Right cardiac atrium (tissue), 5 donors: ENCODE results near the gene CALR. TPM values are rescaled to one million over a fixed set of nuclear protein-coding genes. Genes with fewer than 3 reads are reported as not detected.

ENCODE experiments used
- ATAC-seq, 2 donors: fragments of 200-7000 bp; cut with Tn5 transposase; one replicate each; pipeline versions ENCODE4 v1.8.0 to v1.9.1; 2020; ENCODE audit warnings: moderate library complexity in 2 of 2, mild to moderate bottlenecking in 1 of 2
- DNase-seq, 3 donors: peaks; one replicate each; pipeline ENCODE4 v3.0.0-alpha.2; 2020
- H3K27ac ChIP-seq: one replicate; pipeline ENCODE4 v1.5.1; 2013; ENCODE audit warnings: mild to moderate bottlenecking, low read length, control low read depth, moderate library complexity
- H3K27me3 ChIP-seq: one replicate; pipeline ENCODE4 v1.6.1; 2013; ENCODE audit not compliant: control insufficient read depth, insufficient read depth
- H3K4me1 ChIP-seq: one replicate; pipeline ENCODE4 v1.6.1; 2013; ENCODE audit warnings: low read length; ENCODE audit not compliant: control insufficient read depth, insufficient read depth
- H3K4me3 ChIP-seq: one replicate; pipeline ENCODE4 v1.5.1; 2013; ENCODE audit warnings: low read length, control low read depth
- H3K9me3 ChIP-seq: one replicate; pipeline ENCODE4 v1.6.1; 2013; ENCODE audit warnings: low read length; ENCODE audit not compliant: control insufficient read depth
- WGBS: extraction: QIAGEN DNeasy Blood & Tissue Kit; methylation state at CpG from one replicate; pipeline ENCODE4 v1.1.7; 2013; 5-methylcytosine and 5-hydroxymethylcytosine counted together
- intact Hi-C, 4 donors: fragments of 100-400 bp; cut with DNase I; formaldehyde crosslinking; loops; one replicate each; pipeline versions ENCODE4 v1.11.0 to v1.14.0; 2022 to 2023
- microRNA-seq, 2 donors: library from miRNA; unstranded; fragments of <30 nt; microRNA quantifications; one replicate each; pipeline ENCODE4 v1.2.0, GENCODE V29; 2020 to 2021
- polyA plus RNA-seq: library from polyadenylated mRNA; stranded (reverse); fragments of 200-250 nt; gene quantifications from one replicate; pipeline ENCODE4 v1.2.3, GENCODE V29; 2013
- total RNA-seq, 4 donors: library from RNA; stranded (reverse); fragmentation: NEBNext Ultra II Directional; extraction: Animal tissue kit (Norgen Biotek cat#: 25700); gene quantifications; one replicate each; pipeline ENCODE4 v1.2.1, GENCODE V29; 2021
- donor health status: healthy with polysubstance abuse.
- donor health status: DM: no; HTN: yes; CAD: no.
- donor health status: DM: no; HTN: no; CAD: no.
- donor health status: DM: no; HTN: yes; CAD: no; lungs with severe emphysema.
- donor health status: DM: yes; HTN: yes; CAD: no.

CALR gene
- total and polyA plus RNA-seq, 5 donors, result 314 to 703 (median 571) TPM

DNA sequence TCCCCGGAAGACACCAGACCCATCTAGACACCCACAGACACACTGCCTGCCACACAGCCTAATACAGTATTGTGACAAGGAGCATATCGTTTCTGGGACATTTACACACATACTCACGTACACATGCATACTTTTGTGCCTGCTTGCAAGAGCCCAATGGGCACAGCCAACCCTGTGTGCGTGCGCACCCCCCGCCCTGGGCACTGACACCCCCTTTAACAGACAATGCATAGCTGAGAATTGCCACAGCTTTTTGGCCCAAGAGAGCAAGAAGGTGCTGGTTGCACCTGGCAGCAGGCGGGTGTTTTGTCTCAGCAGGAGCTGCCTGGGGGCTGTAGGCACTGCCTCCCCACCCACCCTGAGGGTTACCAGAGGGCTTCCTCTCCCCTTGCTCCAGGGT lies 55.2 kb downstream of the CALR start:
- ATAC-seq, result no peak
- H3K4me3 ChIP-seq, result no peak overlapping the region
- WGBS, result 89% methylated on average over 7 of the region's 7 CpGs
- peaks cover 3% of the 10 kb centered on the region for H3K4me1 ChIP-seq
- intact Hi-C loops, result loop anchor here in 1 of 4 donors (10.0 kb wide), 1 partner anchor 71 kb away; no protein-coding TSS in a partner anchor
- no peaks in the 10 kb centered on the region for H3K9me3 ChIP-seq
- peak in 1 of 3 donors; percentile 53 for DNase-seq
- no peak overlapping the region for H3K27ac ChIP-seq
- H3K27me3 ChIP-seq, result no peaks in the 10 kb centered on the region

Small RNA genes lying within 50 kb of the gene (microRNA-seq; reads per million reads assigned to microRNA genes)
- 0 reads per million in 2 donors for gene MIR5695
- 1.7 to 3.2 reads per million in 2 donors for gene MIR6515

Other genes starting within 250 kb of the CALR start
- gene FBXW9, start 242.0 kb upstream of the CALR start, total RNA-seq, result 1 to 10 TPM; 1.2 to 2.0 (median 1.9) TPM
- 2.1 TPM for gene FBXW9, start 242.0 kb upstream of the CALR start, polyA plus RNA-seq
- gene TNPO2, start 214.7 kb upstream of the CALR start, total RNA-seq, result 10 to 100 TPM; 44.3 to 54.6 (median 45.0) TPM
- 24.8 TPM for gene TNPO2, start 214.7 kb upstream of the CALR start, polyA plus RNA-seq
- gene TRIR, start 203.9 kb upstream of the CALR start, total RNA-seq, result 100 to 1,000 TPM; 112 to 135 (median 129) TPM
- gene TRIR, start 203.9 kb upstream of the CALR start, polyA plus RNA-seq, result 219 TPM
- gene GET3, start 201.1 kb upstream of the CALR start, total RNA-seq, result 10 to 100 TPM; 49.7 to 64.7 (median 58.2) TPM
- gene GET3, start 201.1 kb upstream of the CALR start, polyA plus RNA-seq, result 87.2 TPM
- gene BEST2, start 186.8 kb upstream of the CALR start, total RNA-seq, result not detected
- gene BEST2, start 186.8 kb upstream of the CALR start, polyA plus RNA-seq, result not detected
- 10 to 100 TPM in 2 of 4 donors, 1 to 10 TPM in 2; 9.3 to 22.9 (median 13.4) TPM for gene HOOK2, start 163.1 kb upstream of the CALR start, total RNA-seq
- 18.0 TPM for gene HOOK2, start 163.1 kb upstream of the CALR start, polyA plus RNA-seq
- 100 to 1,000 TPM in 1 of 4 donors, 10 to 100 TPM in 3; 29.9 to 209 (median 51.9) TPM for gene JUNB, start 147.1 kb upstream of the CALR start, total RNA-seq
- 156 TPM for gene JUNB, start 147.1 kb upstream of the CALR start, polyA plus RNA-seq
- gene PRDX2, start 136.8 kb upstream of the CALR start, total RNA-seq, result 100 to 1,000 TPM; 595 to 772 (median 666) TPM
- 834 TPM for gene PRDX2, start 136.8 kb upstream of the CALR start, polyA plus RNA-seq
- 1 to 10 TPM; 2.2 to 3.6 (median 3.0) TPM for gene THSD8, start 136.5 kb upstream of the CALR start, total RNA-seq
- 2.5 TPM for gene THSD8, start 136.5 kb upstream of the CALR start, polyA plus RNA-seq
- 1 to 10 TPM; 2.6 to 4.6 (median 3.7) TPM for gene RNASEH2A, start 132.0 kb upstream of the CALR start, total RNA-seq
- gene RNASEH2A, start 132.0 kb upstream of the CALR start, polyA plus RNA-seq, result 3.5 TPM
- gene RTBDN, start 104.0 kb upstream of the CALR start, total RNA-seq, result not detected
- not detected for gene RTBDN, start 104.0 kb upstream of the CALR start, polyA plus RNA-seq
- gene MAST1, start 100.1 kb upstream of the CALR start, total RNA-seq, result under 1 TPM in 3 of 4 donors, not detected in 1; 0.31 to 0.59 (median 0.34) TPM
- gene MAST1, start 100.1 kb upstream of the CALR start, polyA plus RNA-seq, result 0.20 TPM
- gene DNASE2, start 57.2 kb upstream of the CALR start, total RNA-seq, result 10 to 100 TPM; 22.2 to 30.6 (median 24.5) TPM
- gene DNASE2, start 57.2 kb upstream of the CALR start, polyA plus RNA-seq, result 19.2 TPM
- gene KLF1, start 51.4 kb upstream of the CALR start, total RNA-seq, result not detected
- not detected for gene KLF1, start 51.4 kb upstream of the CALR start, polyA plus RNA-seq
- gene GCDH, start 47.4 kb upstream of the CALR start, total RNA-seq, result 10 to 100 TPM; 22.7 to 38.2 (median 27.4) TPM
- 26.1 TPM for gene GCDH, start 47.4 kb upstream of the CALR start, polyA plus RNA-seq
- under 1 TPM in 1 of 4 donors, not detected in 3; 0.48 TPM for gene SYCE2, start 19.3 kb upstream of the CALR start, total RNA-seq
- gene SYCE2, start 19.3 kb upstream of the CALR start, polyA plus RNA-seq, result 0.07 TPM
- gene FARSA, start 4.9 kb upstream of the CALR start, total RNA-seq, result 10 to 100 TPM; 32.6 to 44.8 (median 42.9) TPM
- gene FARSA, start 4.9 kb upstream of the CALR start, polyA plus RNA-seq, result 38.7 TPM
- gene RAD23A, start 7.3 kb downstream of the CALR start, total RNA-seq, result 100 to 1,000 TPM; 127 to 137 (median 133) TPM
- 122 TPM for gene RAD23A, start 7.3 kb downstream of the CALR start, polyA plus RNA-seq
- 10 to 100 TPM; 24.3 to 33.2 (median 29.1) TPM for gene GADD45GIP1, start 18.6 kb downstream of the CALR start, total RNA-seq
- gene GADD45GIP1, start 18.6 kb downstream of the CALR start, polyA plus RNA-seq, result 64.5 TPM
- 10 to 100 TPM in 2 of 4 donors, 1 to 10 TPM in 2; 5.0 to 13.8 (median 11.1) TPM for gene DAND5, start 31.0 kb downstream of the CALR start, total RNA-seq
- 7.0 TPM for gene DAND5, start 31.0 kb downstream of the CALR start, polyA plus RNA-seq
- gene NFIX, start 56.9 kb downstream of the CALR start, total RNA-seq, result 100 to 1,000 TPM; 123 to 168 (median 156) TPM
- 67.4 TPM for gene NFIX, start 56.9 kb downstream of the CALR start, polyA plus RNA-seq
- gene LYL1, start 164.2 kb downstream of the CALR start, total RNA-seq, result 10 to 100 TPM in 2 of 4 donors, 1 to 10 TPM in 2; 8.0 to 11.9 (median 10.1) TPM
- 8.0 TPM for gene LYL1, start 164.2 kb downstream of the CALR start, polyA plus RNA-seq
- 10 to 100 TPM; 14.8 to 22.2 (median 17.5) TPM for gene TRMT1, start 178.1 kb downstream of the CALR start, total RNA-seq
- gene TRMT1, start 178.1 kb downstream of the CALR start, polyA plus RNA-seq, result 19.9 TPM
- gene NACC1, start 179.7 kb downstream of the CALR start, total RNA-seq, result 10 to 100 TPM; 27.6 to 44.2 (median 40.2) TPM
- 40.2 TPM for gene NACC1, start 179.7 kb downstream of the CALR start, polyA plus RNA-seq
- 10 to 100 TPM; 30.8 to 39.8 (median 37.2) TPM for gene STX10, start 211.8 kb downstream of the CALR start, total RNA-seq
- 47.7 TPM for gene STX10, start 211.8 kb downstream of the CALR start, polyA plus RNA-seq
- 10 to 100 TPM; 22.2 to 53.5 (median 29.2) TPM for gene IER2, start 211.8 kb downstream of the CALR start, total RNA-seq
- gene IER2, start 211.8 kb downstream of the CALR start, polyA plus RNA-seq, result 62.9 TPM